ENCODE data around the gene CLECL1. TPM values are rescaled to one million over a fixed set of nuclear protein-coding genes. Genes with fewer than 3 reads are reported as not detected.

Gene CLECL1
- total and polyA plus RNA-seq, 2 of the 8 experiments (the other 6 are each of a cell fraction or from before 2014, with no cell fraction given) = not detected

GRCh38 chr12:9727813-9728212, 5.1 kb downstream of the CLECL1 start:
- WGBS, 2 experiments (ENCODE audit: extremely low coverage in 1 of 2, insufficient coverage in 1 of 2, insufficient read length in 1 of 2, insufficient replicate concordance in 2 of 2, low coverage in 1 of 2, low lambda C conversion rate in 2 of 2, missing lambda C conversion rate in 1 of 2) = 94% methylated on average over 1 of the region's 1 CpG; no CpG with 5 or more reads in 1 of the 2 experiments

More at GRCh38 chr12:9727813-9728212, 5.1 kb downstream of the CLECL1 start:
- POLR2A ChIA-PET (ENCODE audit: partially characterized antibody) = no interaction called here
- CTCF ChIA-PET (ENCODE audit: partially characterized antibody) = no interaction called here
- Histone ChIP-seq H3K27me3 (replicated peaks in 1 of 4; ENCODE audit: control insufficient read depth in 3 of 4, extremely low read depth in 1 of 4, insufficient read depth in 3 of 4, low read length in 3 of 4) (no peaks in the 10 kb centered on the region), H3K4me1 (replicated peaks in 1 of 4; ENCODE audit: control insufficient read depth in 3 of 4, insufficient read depth in 4 of 4, low read length in 3 of 4) (no peaks in the 10 kb centered on the region), H3K79me2 (ENCODE audit: control insufficient read depth in 1 of 2, insufficient read depth in 2 of 2, low read length in 2 of 2) (no peaks in the 10 kb centered on the region), H3K4ac (replicated peaks; ENCODE audit: insufficient read length, low read depth, low read length) (no peak overlapping the region), H3K18ac (ENCODE audit: extremely low read depth, low read length) (no peak overlapping the region), H3K23ac (ENCODE audit: insufficient read length) (no peak overlapping the region), H2AK5ac (ENCODE audit: low read depth, low read length) (no peak overlapping the region), H2BK120ac (replicated peaks; ENCODE audit: low read depth, low read length) (no peak overlapping the region), H3K14ac (ENCODE audit: insufficient read length) (no peak overlapping the region), H4K91ac (replicated peaks; ENCODE audit: insufficient read length, low read length) (no peak overlapping the region), H4K20me1 (replicated peaks in 1 of 2; ENCODE audit: control insufficient read depth in 1 of 2, insufficient read depth in 2 of 2, low read length in 2 of 2) (no peaks in the 10 kb centered on the region), H3K79me1 (ENCODE audit: low read depth, low read length) (no peaks in the 10 kb centered on the region), H3K9ac (replicated peaks in 1 of 4; ENCODE audit: extremely low read depth in 1 of 4, low read depth in 3 of 4, low read length in 3 of 4) (no peak overlapping the region), H4K5ac (ENCODE audit: insufficient read length, low read depth, low read length) (no peak overlapping the region), H2BK12ac (ENCODE audit: low read depth, low read length) (no peak overlapping the region), H2BK15ac (ENCODE audit: low read length) (no peak overlapping the region), H3K9me3 (ENCODE audit: insufficient read depth in 2 of 2, low read depth in 1 of 2, low read length in 1 of 2) (no peaks in the 10 kb centered on the region), H3K56ac (replicated peaks; ENCODE audit: insufficient read length, low read depth, low read length) (no peak overlapping the region), H2BK5ac (ENCODE audit: low read depth, low read length) (no peak overlapping the region), H2AFZ (ENCODE audit: low read length) (no peak overlapping the region), H3K23me2 (ENCODE audit: low read depth, low read length) (no peaks in the 10 kb centered on the region), H3K27ac (ENCODE audit: low read depth, low read length) (no peak overlapping the region), H3K4me3 (ENCODE audit: extremely low read depth in 1 of 4, insufficient read depth in 2 of 4, low read depth in 3 of 4, low read length in 4 of 4) (no peak overlapping the region), H3K36me3 (ENCODE audit: control insufficient read depth in 2 of 4, insufficient read depth in 4 of 4, low read length in 3 of 4) (no peaks in the 10 kb centered on the region), H3K4me2 (ENCODE audit: insufficient read depth in 1 of 2, low read depth in 2 of 2, low read length in 2 of 2) (no peak overlapping the region), H2BK20ac (ENCODE audit: low read length) (no peak overlapping the region), H4K8ac (ENCODE audit: extremely low read depth, insufficient read depth, low read length) (no peak overlapping the region)
- TF ChIP-seq SUZ12 (IDR thresholded peaks at IDR 0.05; ENCODE audit: low read length) = no peak
- no peak for TF ChIP-seq HDAC6 (IDR thresholded peaks at IDR 0.05; ENCODE audit: low read depth, low read length)
- no peak for TF ChIP-seq TBP (IDR thresholded peaks at IDR 0.05; ENCODE audit: low read depth, low read length)
- no peak for TF ChIP-seq NRF1 (IDR thresholded peaks at IDR 0.05; ENCODE audit: low read depth, low read length)
- no peak for TF ChIP-seq KDM4A (IDR thresholded peaks at IDR 0.05; ENCODE audit: low read depth, low read length, severe bottlenecking)
- no peak for DNase-seq (ENCODE audit: low read depth in 1 of 2, low spot score in 2 of 2)
- no peak for FAIRE-seq
